GM20000 (cell line): ENCODE results near the gene DYNLL2.

ENCODE experiments used
- DNase-seq: peaks from one replicate; pipeline ENCODE4 v3.0.0; 2012; ENCODE audit warnings: low spot score
- TF ChIP-seq, protein P1 (sequence below): IDR thresholded peaks from 2 replicates; pipeline ENCODE4 v1.5.1; 2012; ENCODE audit warnings: mild to moderate bottlenecking, control low read depth; ENCODE audit errors: extremely low read depth, missing control alignments

DYNLL2 gene

DNA sequence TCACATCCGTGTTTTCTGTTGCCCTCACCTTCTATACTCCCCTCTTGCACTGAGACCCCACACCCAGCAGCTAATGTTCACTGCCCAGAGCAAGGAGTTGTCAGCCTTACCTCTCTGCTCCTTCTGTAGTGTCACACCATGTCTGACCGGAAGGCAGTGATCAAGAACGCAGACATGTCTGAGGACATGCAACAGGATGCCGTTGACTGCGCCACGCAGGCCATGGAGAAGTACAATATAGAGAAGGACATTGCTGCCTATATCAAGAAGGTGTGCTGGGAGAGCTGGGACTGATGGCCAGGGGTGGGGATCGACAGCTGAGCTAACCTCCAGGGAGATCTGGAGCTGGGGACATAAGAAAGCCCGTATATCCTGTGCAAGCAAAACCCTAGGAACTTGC is 3.7 kb downstream of the DYNLL2 start:
- no peak for DNase-seq
- TF ChIP-seq, protein P1, sequence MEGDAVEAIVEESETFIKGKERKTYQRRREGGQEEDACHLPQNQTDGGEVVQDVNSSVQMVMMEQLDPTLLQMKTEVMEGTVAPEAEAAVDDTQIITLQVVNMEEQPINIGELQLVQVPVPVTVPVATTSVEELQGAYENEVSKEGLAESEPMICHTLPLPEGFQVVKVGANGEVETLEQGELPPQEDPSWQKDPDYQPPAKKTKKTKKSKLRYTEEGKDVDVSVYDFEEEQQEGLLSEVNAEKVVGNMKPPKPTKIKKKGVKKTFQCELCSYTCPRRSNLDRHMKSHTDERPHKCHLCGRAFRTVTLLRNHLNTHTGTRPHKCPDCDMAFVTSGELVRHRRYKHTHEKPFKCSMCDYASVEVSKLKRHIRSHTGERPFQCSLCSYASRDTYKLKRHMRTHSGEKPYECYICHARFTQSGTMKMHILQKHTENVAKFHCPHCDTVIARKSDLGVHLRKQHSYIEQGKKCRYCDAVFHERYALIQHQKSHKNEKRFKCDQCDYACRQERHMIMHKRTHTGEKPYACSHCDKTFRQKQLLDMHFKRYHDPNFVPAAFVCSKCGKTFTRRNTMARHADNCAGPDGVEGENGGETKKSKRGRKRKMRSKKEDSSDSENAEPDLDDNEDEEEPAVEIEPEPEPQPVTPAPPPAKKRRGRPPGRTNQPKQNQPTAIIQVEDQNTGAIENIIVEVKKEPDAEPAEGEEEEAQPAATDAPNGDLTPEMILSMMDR, result no peak

DNA sequence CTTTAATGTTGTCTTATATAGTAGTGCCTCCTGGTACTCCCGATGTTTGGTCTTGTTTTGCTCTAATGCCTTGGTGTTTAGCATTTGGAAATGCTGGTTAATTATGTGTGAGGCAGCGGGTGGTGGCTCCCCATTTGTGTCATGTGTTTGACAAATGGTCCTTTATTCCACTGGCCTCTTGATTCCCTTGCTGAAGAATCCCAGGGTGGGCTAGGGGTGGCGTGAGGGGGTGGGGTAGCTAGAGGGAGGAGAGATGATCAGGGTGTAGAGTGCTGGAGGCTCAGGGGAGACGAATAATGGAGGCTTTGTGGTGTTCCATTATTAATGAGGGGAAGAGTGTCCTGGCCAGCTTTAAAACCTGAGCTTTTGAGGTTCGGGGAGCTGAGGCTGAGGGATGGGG is 5.4 kb downstream of the DYNLL2 start:
- DNase-seq, result no peak
- TF ChIP-seq, protein P1, result no peak

DNA sequence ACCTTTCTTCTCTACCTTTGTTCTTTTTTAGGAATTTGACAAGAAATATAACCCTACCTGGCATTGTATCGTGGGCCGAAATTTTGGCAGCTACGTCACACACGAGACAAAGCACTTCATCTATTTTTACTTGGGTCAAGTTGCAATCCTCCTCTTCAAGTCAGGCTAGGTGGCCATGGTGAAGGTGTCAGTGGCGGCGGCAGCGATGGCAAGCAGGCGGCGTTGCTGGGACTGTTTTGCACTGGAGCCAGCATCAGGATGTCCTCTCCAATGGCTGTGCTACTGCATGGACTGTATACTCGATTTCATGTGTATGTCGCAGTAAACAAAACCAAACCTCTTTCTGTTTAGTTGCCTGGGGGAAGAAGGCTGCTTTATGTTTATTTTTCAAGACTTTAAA is 5.9 kb downstream of the DYNLL2 start:
- TF ChIP-seq, protein P1, result no peak
- no peak for DNase-seq

DNA sequence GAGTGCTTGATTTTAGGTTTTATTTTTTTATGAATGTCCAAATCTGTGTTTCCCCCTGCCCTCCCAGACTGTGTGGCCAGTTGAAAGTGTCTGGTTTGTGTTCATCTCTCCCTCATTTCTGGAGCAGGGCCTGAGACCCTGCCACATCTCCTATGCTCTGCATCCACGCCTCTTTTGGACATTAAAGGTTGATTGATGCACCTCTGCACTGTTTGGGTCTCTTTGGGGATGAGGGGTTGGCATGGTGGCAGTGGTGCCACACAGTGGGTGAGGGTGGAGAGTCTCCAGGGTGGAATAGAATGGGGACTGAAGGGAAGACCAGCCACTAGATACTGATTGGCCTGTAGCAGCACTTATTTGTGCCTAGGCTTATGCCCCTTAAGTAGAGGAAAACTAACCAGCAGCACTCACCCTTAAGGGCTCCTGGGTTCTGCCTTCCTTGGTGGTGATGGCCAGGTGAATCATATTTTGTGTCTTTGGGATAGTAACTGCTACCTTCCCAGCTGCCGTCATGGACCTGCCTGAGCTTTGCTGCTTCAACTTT is 7.9 kb downstream of the DYNLL2 start:
- DNase-seq, result no peak

DNA sequence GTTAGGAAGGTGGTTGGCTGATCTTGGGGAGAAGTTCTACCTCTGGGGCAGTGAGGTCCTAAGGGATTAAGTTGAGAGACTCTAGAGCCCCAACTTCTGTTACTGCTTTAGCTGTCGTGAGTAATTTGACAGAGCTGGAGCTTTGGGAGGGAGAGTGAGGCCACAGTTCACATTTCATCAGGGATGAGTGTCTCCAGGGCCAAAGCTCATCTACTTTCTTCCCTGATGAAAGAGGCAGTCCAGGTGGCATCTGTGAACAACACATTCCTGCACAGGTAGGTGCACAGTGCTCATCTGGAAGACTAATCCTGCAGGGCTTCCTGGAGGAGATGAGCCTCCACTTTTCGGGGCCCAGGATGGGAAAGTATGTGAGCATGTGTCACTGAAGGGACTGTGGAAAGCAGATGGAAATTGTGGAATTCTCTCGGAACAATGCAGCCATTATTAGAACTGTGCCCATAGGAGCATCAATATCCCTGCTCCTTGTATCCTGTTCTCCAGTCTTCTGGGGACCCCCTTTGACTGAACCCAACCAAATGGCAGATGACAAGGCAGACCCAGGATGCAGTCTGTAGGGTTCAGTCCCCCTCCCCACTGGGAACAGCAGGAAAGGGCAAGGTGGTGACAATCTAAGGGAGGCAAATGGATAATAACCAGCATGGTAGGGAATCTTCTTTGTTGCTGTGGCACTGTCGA is 9.0 kb downstream of the DYNLL2 start:
- TF ChIP-seq, protein P1, result no peak
- DNase-seq, result no peak

More for the DNA sequence above, 7.9 kb downstream of the DYNLL2 start:
- TF ChIP-seq, protein P1, result no peak

DNA sequence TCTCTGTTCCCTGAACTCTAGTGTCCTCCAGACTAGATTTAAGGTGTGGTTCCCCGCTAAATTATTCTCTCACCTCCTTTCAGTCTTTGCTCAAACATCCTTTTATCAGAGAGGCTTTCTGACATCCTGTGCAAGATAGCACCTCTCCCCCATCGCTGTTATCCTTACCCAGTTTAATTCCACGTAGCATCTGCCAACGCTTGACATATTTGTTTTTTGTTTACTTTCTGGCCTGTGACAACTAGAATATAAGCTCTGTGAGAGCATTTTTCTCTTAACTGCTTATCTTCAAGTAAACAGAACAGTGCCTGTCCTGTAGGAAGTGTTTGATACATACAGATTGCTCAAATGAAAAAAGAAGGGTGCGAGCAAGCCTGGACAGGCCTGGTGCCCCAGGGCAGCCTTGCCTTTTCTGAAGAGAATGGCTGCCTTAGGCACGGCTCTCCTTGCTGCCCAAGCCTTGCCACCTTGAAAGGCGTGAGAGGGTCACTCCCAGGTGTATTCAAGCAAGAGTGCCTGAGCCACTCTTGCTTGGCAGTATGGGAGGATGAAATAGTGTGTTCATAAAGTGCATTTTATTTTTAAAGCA is 9.7 kb downstream of the DYNLL2 start:
- no peak for DNase-seq
- TF ChIP-seq, protein P1, result no peak

DNA sequence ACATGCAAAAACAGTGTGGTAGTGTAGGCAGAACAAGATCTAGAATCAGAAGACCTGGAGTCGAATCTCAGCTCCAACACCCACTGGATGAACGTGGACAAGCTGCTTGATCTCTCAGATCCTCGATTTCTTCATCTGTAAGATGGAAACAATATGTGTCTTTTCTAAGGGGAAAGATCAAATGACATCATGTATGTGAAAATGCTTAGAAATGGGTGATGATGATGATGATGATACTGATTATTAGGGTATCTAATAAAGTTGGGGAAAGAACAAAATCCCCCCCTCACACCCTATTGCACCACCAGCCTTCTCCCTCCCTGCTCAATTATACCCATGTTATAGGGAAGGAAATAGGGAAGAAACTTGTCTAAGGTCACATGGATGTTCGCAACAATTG is 10.9 kb downstream of the DYNLL2 start:
- TF ChIP-seq, protein P1, result no peak
- DNase-seq, result no peak
